HG03139 (cell line): ENCODE results near the gene GUCY2F.

Experiments used
- ATAC-seq: cut with Tn5 transposase; IDR thresholded peaks from one replicate; pipeline ENCODE4 v1.9.1; 2021; ENCODE audit not compliant: unreplicated experiment

Gene GUCY2F

DNA sequence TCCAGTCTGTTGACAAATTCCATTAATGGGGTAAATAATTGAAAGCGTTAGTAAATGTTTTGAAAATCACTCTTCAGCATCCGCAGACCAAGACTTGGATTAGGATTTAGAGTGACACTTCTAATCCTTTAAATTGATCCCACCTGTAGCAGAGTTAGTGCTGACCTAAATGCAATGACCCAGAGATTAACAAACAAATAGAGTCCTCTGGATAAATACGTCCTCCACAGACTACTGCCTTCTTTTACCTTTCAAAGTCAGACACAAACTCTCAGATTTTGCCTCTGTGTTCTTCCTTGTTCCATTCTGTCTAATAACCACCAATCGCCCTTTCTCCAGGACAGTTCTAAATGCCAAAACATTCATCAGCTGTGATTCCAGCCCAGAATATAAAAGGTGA, at the start of gene GUCY2F:
TSS of gene GUCY2F (minus strand) at position 101 of the 400 bp plus-strand sequence. CDS start 6,150 bp downstream, outside the sequence.
- no peak for ATAC-seq

DNA sequence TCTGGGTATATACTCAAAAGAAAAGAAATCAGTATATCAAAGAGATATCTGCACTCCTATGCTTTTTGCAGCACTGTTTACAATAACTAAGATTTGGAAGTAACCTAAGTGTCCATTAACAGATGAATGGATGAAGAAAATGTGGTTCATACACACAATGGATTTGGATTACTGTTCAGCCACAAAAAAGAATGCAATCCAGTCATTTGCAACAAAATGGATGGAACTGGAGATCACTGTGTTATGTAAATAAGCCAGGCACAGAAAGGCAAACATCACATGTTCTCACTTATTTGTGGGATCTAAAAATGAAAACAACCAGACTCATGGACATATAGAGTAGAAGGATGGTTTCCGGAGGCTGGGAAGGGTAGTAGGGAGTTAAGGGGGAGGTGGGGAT, 37.1 kb upstream of the GUCY2F start:
- ATAC-seq: no peak

DNA sequence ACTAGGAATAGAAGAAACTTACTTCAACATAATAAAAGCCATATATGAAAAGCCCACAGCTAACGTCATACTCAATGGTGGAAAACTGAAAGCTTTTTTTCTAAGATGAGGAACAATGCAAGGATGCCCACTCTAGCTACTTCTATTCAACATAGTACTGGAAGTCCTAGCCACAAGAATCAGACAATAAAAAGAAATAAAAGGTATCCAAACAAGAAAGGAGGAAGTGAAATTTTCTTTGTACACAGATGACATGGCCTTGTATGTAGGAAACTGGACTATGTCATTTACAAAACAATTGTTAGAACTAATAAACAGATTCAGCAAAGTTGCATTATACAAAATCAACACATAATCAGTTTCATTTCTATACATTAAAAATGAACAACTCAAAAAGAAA, 29.2 kb upstream of the GUCY2F start:
- ATAC-seq: no peak

DNA sequence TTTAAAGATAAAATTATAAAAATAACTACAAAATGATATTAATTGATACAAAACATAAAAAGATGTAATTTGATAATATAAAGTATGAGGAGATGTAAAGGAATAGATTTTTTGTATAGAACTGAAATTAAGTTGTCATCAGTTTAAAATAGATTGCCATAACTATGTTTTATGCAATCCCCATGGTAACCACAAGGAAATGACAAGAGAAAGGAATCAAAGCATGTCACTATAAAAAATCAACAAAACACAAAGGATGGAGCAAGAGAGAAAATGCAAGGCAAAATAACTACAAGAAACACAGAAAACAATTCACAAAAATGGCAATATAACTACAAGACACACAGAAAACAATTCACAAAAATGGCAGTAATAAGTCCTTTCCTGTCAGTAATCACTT, 27.0 kb upstream of the GUCY2F start:
- ATAC-seq: no peak

DNA sequence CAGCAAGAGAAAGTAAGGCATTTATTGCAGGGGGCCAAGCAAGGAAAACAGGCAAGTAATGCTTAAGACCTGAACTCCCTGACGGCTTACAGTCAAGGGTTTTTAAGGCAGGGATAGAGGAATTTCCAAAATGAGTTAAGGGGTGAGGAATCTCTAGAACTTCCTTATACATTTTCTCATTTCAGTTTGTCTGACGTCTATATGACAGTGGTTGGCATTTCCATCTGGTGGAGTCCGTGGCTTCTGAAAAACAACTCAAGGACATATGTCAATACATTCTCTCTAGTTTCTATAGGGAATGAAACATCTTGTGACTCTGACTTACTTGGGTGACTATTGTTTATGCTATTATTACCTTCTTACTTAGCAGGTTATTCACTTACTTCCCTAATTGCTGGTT, 19.3 kb upstream of the GUCY2F start:
- ATAC-seq: no peak

DNA sequence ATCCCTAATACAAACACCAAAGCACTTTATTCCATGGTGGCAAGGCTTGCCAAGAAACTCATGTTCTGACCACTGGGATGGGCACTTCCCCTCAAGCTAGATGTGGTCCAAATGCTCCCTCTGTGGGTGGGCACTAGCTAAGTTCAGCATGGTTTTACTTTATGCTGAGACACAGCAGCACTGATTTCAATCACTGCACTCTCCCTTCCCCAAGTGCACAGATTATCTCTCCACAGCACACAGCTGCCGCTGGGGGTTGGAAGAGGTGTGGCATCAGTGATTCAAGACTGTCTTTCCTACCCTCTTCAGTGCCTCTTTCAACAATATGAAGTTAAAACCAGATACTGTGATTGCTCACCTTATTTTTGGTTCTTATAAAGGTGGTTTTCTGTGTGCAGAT, 16.5 kb upstream of the GUCY2F start:
- no peak for ATAC-seq

DNA sequence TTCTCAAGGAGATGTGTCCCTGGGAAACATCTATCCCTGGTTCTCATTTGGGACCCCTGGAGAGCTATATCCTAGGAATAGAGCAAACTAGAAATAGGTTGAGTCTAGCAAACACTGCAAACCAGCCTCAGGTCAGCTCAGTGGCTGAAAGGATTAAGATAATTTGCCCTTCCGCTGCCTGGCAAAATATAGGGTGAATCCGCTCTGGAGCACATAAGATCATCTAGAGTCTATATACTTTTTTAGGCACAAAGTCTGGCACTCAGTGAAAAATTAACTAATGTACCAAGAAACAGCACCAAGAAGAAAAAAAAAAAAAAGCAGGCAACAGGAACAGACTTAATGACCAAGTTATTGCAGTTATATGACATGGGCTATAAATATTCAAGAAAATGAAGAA, 7.3 kb upstream of the GUCY2F start:
- ATAC-seq: no peak

DNA sequence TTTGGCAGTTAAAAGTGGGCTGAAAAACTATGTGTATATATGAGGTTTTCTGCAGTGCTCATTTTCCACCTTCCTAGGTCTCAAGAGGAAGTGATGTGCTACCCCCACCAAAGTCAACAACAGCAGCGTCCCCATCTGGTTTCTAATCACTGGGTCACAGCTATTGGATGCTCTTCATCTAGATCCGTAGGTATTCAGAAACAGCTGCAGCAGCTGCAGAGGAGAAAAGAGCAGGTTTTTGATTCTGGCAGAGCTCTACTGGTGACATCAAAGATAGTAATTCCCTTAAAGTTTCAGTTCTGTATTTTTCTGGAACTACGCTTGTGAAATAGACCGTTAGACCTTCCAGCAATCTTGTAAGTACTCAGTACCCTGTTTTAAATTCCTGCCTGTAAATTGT, 5.8 kb upstream of the GUCY2F start:
- no peak for ATAC-seq

DNA sequence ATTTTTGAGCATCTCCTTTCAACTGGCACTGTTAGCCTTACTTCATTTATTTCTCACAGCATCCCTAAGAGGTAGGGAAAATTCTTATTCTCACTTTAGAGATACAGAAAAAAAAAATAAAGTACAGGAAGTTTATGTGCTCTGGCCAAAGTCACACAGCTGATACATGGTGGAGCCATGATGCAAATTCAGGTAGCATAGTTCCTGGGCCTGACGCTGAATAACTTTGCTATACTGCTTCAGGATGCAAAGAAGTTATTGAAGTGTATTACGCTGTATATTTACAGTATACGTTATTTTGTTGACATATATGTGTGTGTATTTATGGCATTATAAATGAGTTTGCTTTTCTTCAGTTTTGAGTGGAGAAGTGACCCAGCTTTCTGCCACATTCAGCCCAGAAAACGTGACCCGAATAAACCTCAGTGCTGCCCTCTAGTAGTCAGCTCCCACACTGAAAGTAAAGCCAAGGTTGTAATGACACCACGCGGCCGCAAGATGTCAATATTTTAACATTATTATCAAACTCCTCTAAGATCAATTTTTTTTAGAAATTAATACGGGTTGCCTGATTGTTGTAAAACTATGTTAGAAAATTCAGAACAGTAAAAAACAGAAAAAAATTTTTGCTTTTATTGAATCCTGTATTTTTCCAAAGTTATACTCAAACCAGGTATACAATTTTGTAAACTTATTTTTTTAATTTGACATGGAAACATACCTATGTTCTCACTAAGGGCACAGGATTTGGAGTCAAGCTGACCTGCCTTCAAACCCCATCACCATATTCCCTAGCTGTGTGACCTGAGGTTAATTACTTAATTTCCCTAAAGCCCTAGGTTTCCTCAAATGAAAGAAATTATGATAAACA, 3.8 kb upstream of the GUCY2F start:
- no peak for ATAC-seq

DNA sequence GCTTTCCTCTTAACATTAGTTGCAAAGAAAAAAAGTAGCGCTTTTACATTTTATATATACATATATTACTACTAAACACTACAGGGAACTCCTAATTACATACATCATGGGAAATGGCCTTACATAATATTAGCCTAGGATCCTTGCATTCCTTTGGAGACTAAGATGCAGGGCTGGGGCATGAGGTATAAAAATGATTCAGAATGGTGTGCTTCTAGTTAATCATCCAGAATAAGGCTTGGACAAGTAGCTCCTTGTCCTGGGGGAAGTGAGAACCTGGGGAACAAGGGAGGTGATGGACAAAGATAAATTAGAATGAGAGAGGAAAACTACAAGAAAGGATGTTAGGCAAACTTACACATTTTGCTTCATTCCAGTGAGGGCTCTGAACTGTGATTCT, 3.0 kb upstream of the GUCY2F start:
- ATAC-seq: no peak

DNA sequence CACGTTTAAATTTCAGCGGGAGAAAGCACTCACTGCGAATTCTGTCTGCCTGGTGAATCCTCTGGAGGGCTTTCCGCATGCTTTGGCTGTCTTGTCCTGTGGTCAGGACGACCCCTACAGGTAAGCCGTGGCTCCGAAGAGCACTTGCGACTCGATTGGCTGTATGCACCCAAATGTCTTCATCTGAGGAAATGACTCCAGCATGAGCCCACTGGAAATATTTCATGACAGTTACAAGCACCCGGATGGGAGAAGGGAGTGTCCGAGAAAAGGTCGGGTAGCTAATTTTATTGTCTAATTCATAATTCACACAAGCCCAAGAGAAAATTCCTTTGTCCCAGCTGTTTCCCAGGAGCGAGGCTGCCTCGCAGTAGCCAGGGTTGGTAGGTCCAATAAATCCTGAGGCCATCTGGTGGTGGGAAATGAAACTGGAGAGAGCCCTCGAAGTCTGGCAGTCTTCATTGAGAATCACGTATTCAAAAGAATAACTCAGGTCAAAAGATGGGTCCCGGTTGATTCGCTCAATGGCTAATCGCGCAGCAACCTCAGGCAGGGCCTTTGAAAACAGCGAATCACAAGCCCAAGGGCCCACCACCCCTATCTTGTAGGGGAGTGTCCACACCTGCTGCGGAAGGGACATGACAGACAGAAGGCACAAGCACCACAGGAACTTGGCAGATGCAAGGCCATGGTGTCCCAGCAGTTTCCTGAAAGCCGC, 6.6 kb downstream of the GUCY2F start:
- no peak for ATAC-seq

DNA sequence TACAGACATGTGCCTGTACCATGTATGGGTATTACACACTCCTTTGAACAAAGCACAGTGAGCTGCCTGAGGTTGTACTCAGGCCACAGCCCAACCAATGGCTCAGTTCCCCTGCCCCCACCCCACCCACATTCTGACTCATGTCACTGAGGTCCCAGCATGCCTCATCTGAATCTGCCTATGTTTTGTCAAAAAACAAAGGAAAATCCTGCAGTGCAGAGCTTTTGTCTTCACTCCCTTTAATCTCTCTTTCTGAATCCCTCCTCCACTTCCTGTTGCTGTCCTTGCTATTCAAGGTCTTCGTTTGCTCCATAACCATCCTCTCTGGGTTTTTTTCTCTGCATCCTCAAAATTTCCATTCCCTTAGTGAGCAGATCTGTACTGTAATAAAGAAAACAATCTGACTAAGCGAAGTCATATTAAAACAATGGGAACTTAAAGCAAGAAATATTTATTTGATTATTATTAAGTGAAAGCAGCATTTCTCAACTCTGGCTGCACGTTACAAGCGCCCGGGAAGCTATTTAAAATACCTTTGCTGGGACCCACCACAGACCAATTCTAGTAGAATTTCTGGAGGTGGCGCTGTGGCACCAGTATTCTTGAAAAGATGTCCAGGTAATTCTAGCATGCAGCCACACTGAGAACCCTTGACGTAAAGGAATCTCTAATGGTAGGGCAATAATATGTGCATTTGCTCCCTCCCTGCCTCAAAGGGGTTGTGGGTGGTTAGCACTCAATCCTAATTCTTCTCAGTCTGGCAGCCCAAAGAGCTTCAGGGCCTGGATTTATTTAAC, 8.7 kb downstream of the GUCY2F start:
- ATAC-seq: no peak

DNA sequence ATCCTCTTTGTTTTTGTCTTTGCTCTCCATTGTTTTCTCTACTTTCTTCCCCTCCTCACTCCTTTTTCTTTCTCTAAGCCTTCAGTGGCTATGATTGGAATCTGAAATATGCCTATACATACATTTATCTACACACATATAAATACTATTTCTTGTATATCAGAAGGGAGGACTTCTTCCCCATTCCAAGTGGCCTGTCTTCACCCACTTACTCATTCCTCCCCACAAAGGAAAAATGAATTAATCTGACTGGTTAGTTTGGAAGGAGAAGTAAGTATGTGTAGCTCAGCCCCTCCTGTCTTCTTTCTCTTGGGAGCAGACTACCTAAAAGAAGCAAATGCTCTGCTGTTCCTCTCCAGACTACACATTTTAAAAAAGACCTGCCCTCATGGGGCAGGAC, 17.7 kb downstream of the GUCY2F start:
- ATAC-seq: no peak

DNA sequence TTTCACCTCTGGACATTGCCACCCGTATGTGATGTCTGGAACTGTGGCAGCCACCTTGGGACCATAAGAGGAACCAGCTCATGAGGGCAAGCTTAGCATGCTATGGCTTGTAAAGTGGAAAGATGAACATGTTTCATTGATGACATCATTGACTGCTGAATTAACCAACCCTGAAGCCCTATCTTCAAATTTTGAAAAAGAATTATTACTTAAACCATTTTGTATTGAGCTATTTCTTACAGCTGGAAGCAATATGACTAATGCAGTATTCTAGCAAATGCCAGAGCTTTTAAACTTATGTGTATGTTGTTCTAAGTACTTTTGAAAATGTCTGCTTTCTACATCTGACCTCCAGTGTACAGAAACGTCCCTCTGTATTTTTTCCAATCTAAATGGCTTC, 18.1 kb downstream of the GUCY2F start:
- no peak for ATAC-seq

DNA sequence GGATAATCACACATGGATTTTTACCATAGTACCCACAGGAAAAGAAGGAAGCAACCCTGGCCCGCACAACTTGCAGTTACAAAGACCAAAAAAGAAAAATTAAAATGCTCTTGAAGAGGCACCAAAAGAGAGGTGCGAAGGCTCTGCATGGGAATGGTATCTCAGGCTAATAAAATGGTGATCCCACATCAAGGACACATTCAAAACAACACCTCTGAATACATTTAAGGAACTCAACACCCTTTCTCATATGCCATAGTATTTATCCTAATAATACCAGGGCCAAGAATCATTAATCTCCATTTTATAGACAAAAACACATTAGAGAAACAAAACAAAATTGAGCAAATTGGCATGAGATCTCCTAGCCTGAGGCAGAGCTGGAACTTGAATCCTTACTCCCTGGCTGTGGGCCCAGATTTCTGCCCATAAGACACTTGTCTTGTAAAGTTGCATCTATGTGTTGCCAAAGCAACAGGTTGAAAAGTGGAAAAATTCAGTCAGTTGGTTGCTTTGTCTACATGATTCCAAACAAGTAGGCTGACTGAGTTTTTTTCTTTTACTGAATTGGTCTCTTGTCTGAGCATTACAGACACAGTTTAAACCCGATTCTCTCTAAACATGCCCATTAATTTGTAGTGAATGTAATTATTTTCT, 33.5 kb downstream of the GUCY2F start:
- no peak for ATAC-seq

DNA sequence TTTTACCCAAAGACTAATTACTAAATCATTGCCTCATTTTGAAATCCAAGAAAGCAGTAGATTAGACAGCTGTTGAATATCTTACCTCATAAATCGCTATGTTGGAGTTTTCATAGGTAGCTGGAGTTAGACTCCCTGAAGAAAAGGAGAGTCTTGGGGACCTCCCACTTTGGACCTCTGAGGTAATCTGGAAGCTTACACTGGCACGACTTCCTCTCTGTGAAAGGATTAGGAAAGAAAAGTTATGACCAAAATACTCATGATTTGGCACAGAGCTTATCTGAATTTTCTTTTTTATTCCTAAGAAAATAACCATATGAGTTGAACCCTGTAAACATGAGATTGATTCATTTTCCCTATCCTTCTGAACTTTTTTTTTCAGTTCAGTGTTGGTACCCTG, 40.6 kb downstream of the GUCY2F start:
- ATAC-seq: no peak

DNA sequence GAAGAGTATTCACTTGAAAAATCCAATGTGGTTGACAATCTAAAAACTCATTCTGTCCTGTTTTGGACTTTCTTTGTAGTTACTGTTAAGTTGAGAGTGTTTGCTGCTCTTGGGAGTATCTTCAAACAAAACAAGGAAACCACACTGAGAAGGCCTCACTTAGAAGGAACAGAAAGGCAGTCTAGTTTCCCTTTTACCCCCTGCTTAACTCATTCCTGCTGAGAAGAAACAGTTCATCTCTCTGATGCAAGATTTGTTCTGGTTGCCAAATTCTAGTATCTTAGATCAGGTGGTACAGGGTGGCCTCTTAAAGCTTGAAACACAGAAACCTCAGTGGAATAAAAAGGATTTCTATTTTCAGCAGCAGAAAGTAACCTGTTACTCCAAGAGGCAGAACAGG, 41.4 kb downstream of the GUCY2F start:
- ATAC-seq: peak; percentile 63

DNA sequence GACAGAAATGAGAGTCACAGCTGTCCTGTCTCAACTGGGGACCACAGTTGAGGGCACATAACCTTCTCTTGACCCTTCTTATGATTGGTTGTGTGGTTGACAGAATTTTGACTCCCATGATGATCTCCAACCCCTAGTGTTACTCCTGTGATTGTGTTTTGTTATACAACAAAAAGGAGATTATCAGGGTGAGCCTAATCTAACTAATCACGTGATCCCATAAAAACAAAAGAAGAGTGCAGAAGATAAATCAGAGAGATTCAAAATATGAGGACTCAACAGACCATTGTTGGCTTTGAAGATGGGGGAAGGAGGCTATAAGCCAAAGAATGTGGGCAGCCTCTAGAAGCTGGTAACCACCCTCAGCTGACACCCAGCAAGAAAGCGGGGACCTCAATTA, 72.7 kb downstream of the GUCY2F start:
- ATAC-seq: no peak

DNA sequence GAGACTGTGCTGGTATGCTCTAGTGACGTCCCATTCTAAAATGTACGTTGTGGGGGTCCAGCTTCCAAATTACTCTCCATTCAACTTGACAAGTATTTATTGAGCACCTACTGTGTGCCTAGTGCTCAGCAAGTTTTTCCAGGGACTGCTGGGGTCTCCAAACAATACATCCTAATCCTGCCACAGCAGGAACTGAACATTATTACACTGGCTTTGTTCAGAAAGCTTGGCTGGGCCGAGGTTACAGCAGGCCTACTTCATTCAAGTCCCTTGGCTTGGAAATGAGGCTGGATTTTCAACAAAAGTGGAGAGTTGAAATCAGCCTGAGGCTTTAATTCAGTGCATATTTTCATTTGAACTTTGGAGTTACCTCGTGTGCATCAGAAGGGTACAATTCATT, 78.0 kb downstream of the GUCY2F start:
- ATAC-seq: no peak

DNA sequence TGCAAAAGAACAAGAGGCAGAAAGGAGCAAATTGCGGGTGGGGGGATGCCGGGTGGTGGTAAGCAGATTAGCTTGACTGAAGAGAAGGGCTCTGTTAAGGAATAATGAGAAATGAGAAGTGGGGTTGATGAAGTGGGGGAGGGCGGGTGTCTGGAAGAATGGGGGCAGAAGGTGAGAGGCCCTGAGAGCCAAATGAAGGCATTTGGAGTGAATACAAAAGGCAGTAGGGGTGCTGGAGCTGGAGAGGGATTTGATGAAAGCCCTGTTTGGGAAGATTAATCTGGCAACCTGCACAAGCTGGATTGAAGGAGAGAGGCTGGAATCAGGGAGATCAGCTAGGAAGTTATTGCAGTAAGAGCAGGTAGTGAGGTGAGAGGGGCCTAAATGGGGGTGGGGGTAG, 82.1 kb downstream of the GUCY2F start:
- no peak for ATAC-seq

DNA sequence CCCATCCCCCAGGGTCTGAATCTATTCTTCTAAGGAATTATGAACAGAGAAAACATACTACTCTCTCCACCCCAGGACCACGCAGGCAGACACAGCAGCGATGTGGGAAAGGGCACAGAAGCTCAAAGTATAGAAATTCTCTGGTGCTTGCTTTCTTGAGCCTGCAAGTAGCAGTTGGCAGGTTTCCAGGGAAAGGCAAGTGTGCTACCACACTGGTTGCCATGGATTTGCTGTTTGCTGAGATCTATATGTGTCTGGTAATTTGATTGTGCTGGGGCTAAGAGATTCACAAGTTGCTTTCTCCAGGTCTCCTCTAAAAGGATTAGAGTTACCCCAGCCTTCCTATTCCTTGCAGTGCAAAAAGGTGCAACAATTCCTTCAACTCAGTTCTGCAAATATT, 83.1 kb downstream of the GUCY2F start:
- no peak for ATAC-seq
